Measurements from ENCODE around the gene DLG2. TPM values are rescaled to one million over a fixed set of nuclear protein-coding genes. Genes with fewer than 3 reads are reported as not detected.

DLG2 gene
- polyA plus RNA-seq, 3 donors, result 0.24 to 0.39 TPM; not detected in 1

- WGBS (ENCODE audit: insufficient coverage), result 60% methylated on average over 1 of the region's 1 CpG
- Mint-ChIP-seq H3K27me3 (ENCODE audit: low read depth in 3 of 3) (no peaks in the 10 kb centered on the region), H3K9me3 (peaks cover 0 to 3% (median 0%) of the 10 kb centered on the region in 7 donors), H3K4me3 (no peak overlapping the region), H3K36me3 (no peaks in the 10 kb centered on the region), H3K4me1 (no peaks in the 10 kb centered on the region), H3K27ac (no peak overlapping the region)
- Histone ChIP-seq H3K9ac (ENCODE audit: insufficient read depth, low read length, poor library complexity, severe bottlenecking) (no peak overlapping the region), H3K9me3 (replicated peaks in 1 of 2; ENCODE audit: control insufficient read depth in 1 of 2, insufficient read depth in 1 of 2, low read length in 2 of 2) (no peaks in the 10 kb centered on the region), H3K36me3 (replicated peaks in 1 of 2; ENCODE audit: control insufficient read depth in 1 of 2, insufficient read depth in 2 of 2, low read length in 2 of 2) (no peaks in the 10 kb centered on the region), H2AFZ (ENCODE audit: insufficient read depth, low read depth, low read length, poor library complexity, severe bottlenecking) (no peak overlapping the region), H3K4me1 (ENCODE audit: control insufficient read depth in 1 of 2, insufficient read depth in 2 of 2, low read length in 2 of 2) (no peaks in the 10 kb centered on the region), H3K4me3 (replicated peaks in 1 of 3; ENCODE audit: low read depth in 2 of 3, low read length in 3 of 3) (no peak overlapping the region), H3K27ac (ENCODE audit: low read depth in 1 of 2, low read length in 2 of 2) (no peak overlapping the region), H3K4me2 (replicated peaks; ENCODE audit: extremely low read depth, low read length, poor library complexity, severe bottlenecking) (no peak overlapping the region), H3K79me2 (ENCODE audit: insufficient read depth, low read length) (no peaks in the 10 kb centered on the region), H4K20me1 (ENCODE audit: insufficient read depth, low read length) (no peaks in the 10 kb centered on the region), H3K27me3 (ENCODE audit: control insufficient read depth in 2 of 2, insufficient read depth in 2 of 2, low read length in 2 of 2) (no peaks in the 10 kb centered on the region)
- no peak for DNase-seq
- intact Hi-C loops (cut with micrococcal nuclease), result no loop called here
- TF ChIP-seq CTCF (IDR thresholded peaks at IDR 0.05), result no peak
These were observed 1689.0 kb downstream of the DLG2 start for GRCh38 chr11:83938148-83938547.

- Histone ChIP-seq H3K27ac (ENCODE audit: low read depth in 1 of 2, low read length in 2 of 2) (no peak overlapping the region), H2AFZ (ENCODE audit: insufficient read depth, low read depth, low read length, poor library complexity, severe bottlenecking) (no peak overlapping the region), H3K79me2 (ENCODE audit: insufficient read depth, low read length) (no peaks in the 10 kb centered on the region), H3K4me3 (replicated peaks in 1 of 3; ENCODE audit: low read depth in 2 of 3, low read length in 3 of 3) (no peak overlapping the region), H3K4me2 (replicated peaks; ENCODE audit: extremely low read depth, low read length, poor library complexity, severe bottlenecking) (no peak overlapping the region), H3K9me3 (replicated peaks in 1 of 2; ENCODE audit: control insufficient read depth in 1 of 2, insufficient read depth in 1 of 2, low read length in 2 of 2) (no peaks in the 10 kb centered on the region), H3K27me3 (ENCODE audit: control insufficient read depth in 2 of 2, insufficient read depth in 2 of 2, low read length in 2 of 2) (no peaks in the 10 kb centered on the region), H3K36me3 (replicated peaks in 1 of 2; ENCODE audit: control insufficient read depth in 1 of 2, insufficient read depth in 2 of 2, low read length in 2 of 2) (no peaks in the 10 kb centered on the region), H3K4me1 (ENCODE audit: control insufficient read depth in 1 of 2, insufficient read depth in 2 of 2, low read length in 2 of 2) (no peaks in the 10 kb centered on the region), H4K20me1 (ENCODE audit: insufficient read depth, low read length) (no peaks in the 10 kb centered on the region), H3K9ac (ENCODE audit: insufficient read depth, low read length, poor library complexity, severe bottlenecking) (no peak overlapping the region)
- no peak for TF ChIP-seq CTCF (IDR thresholded peaks at IDR 0.05)
- DNase-seq, result no peak
- Mint-ChIP-seq H3K4me3 (no peak overlapping the region), H3K9me3 (peaks cover 0 to 4% (median 0%) of the 10 kb centered on the region in 7 donors), H3K36me3 (no peaks in the 10 kb centered on the region), H3K4me1 (no peaks in the 10 kb centered on the region), H3K27ac (no peak overlapping the region), H3K27me3 (ENCODE audit: low read depth in 3 of 3) (no peaks in the 10 kb centered on the region)
- intact Hi-C loops (cut with micrococcal nuclease), result no loop called here
- WGBS (ENCODE audit: insufficient coverage), result 89% methylated on average over 1 of the region's 3 CpGs
These were observed 1694.1 kb downstream of the DLG2 start for GRCh38 chr11:83933008-83933407.

All from CD14-positive monocyte (primary cell).